Left colon (tissue), 2 donors: ENCODE data around the gene TFPT. TPM values are rescaled to one million over a fixed set of nuclear protein-coding genes. Genes with fewer than 3 reads are reported as not detected.

Source experiments
- ATAC-seq: fragments of 200-7000 bp; cut with Tn5 transposase; one replicate; pipeline ENCODE4 v1.9.1; 2020; ENCODE audit warnings: mild to moderate bottlenecking, moderate library complexity
- DNase-seq, 2 donors: peaks; one replicate each; pipeline ENCODE4 v3.0.0-alpha.2; 2020
- intact Hi-C, 2 donors: fragments of 100-400 bp; cut with DNase I in 1 of 2; cut with micrococcal nuclease in 1 of 2; formaldehyde crosslinking; loops; one replicate each; pipeline versions ENCODE4 v1.11.2 to v1.14.0; 2022; cut with DNase I, micrococcal nuclease
- total RNA-seq, 2 donors: library from RNA; stranded (reverse); fragmentation: NEBNext Ultra II Directional; extraction: Animal tissue kit (Norgen Biotek cat#: 25700); gene quantifications; one replicate each; pipeline ENCODE4 v1.2.1, GENCODE V29; 2021
- donor health status: DM: no; HTN: no; CAD: no.
- donor health status: DM: yes; HTN: yes; CAD: no.

The TFPT gene
- total RNA-seq, 2 donors from 2014 or later = 12.4 to 12.7 TPM

- DNase-seq = no peak
- intact Hi-C loops = no loop called here
- peak; percentile 3 for ATAC-seq
Observed at GRCh38 chr19:54152267-54152666, 36.8 kb upstream of the TFPT start.

GRCh38 chr19:54151362-54152035 lies 36.0 kb upstream of the TFPT start:
- intact Hi-C loops = no loop called here
- DNase-seq = no peak
- no peak for ATAC-seq

DNA sequence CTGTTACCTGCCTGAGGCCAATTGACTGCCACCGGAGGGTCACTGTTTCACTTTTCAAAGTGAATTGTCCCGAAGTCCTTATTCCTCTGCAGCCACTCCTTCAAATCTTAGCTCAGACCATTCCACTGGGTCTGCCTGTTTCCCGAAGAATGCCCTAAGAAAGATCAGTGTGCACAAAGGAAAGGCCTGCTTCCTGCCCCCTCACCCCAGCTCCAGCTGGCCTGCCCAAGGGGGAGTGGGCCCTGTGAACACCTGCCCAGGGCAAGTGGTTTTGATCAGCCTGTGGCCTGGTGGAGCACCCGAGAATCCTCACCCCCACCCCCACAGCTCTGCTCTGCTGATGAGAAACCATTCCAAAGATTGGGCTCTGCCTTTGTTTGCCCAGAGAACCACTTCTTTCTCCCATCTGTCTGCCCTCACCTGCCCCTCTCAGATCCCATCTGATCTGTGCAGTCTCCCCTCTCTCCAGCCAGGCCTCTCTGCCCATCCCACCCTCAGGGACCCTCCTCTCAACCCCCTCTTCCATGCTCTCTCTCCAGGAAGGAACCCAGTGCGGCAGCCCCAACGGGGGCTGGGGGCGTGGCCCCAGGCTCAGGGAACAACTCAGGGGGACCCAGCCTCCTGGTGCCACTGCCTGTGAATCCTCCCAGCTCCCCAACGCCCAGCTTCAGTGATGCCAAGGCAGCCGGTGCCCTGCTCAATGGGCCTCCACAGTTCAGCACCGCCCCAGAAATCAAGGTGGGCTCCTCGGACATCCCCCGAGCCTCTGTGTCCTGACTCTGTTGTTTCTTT lies 33.8 kb upstream of the TFPT start:
- intact Hi-C loops = no loop called here
- no peak for DNase-seq
- no peak for ATAC-seq

- no peak for ATAC-seq
- intact Hi-C loops = no loop called here
Observed at GRCh38 chr19:54148158-54148557, 32.7 kb upstream of the TFPT start.

GRCh38 chr19:54147676-54148075 lies 32.2 kb upstream of the TFPT start:
- no peak for DNase-seq
- no peak for ATAC-seq
- intact Hi-C loops = no loop called here

More at GRCh38 chr19:54148158-54148557, 32.7 kb upstream of the TFPT start:
- no peak for DNase-seq

- no peak for DNase-seq
- no peak for ATAC-seq
Observed at GRCh38 chr19:54145541-54146158, 30.2 kb upstream of the TFPT start.

GRCh38 chr19:54142166-54142780 lies 26.8 kb upstream of the TFPT start:
- no peak for DNase-seq
- intact Hi-C loops = no loop called here
- no peak for ATAC-seq

More at GRCh38 chr19:54145541-54146158, 30.2 kb upstream of the TFPT start:
- intact Hi-C loops = no loop called here

GRCh38 chr19:54141356-54141755 lies 25.9 kb upstream of the TFPT start:
- DNase-seq (no peak), ATAC-seq (no peak)
- intact Hi-C loops = no loop called here

DNA sequence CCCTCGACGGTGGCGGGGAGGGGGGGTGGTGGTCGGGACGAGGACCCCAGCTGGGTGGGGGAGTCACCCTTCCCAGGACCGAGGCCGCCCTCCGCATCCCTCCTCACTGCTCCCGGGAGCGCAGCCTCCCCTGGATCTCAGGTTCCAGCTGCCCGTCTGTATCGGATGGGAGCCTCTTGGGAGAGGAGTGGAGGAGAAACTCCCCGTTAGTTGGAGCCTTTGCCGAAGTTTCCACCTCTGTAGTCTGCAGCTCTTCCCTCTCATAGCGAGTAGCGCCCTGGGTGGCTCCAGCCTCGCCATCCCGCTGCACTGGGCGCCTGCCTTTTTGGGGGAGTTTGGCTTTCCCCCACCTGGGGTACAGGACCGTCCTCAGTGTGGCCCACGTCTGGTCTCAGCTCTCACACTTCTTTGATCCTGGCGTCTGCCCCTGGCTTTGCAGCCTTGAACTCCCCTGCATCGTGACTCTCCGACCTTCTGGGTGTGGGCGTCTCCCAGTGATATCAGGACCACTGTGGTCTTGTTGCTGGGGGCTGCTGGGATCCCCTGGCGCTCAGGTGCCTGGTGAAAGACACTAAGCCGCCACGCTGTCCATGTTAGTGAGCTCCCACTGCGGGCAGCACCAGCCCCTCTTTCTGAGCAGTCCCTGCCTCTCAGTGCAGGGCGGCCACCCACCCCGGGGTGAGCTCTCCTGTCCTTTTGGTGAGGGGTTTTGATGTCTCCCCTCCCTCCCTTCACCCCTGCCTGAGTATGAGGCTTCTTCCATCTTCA lies 23.2 kb upstream of the TFPT start:
- intact Hi-C loops = no loop called here
- DNase-seq = no peak
- ATAC-seq = no peak

- peak in 1 of 2 donors; percentile 53 for DNase-seq
- ATAC-seq = no peak
- intact Hi-C loops = no loop called here
Observed at GRCh38 chr19:54137699-54138488, 22.4 kb upstream of the TFPT start, which contains the start of gene CNOT3. Gene CNOT3 (plus strand): TSS chr19:54137762. CDS start chr19:54142979, 5,217 bp downstream.

- ATAC-seq (peak; percentile 82), DNase-seq (peak; percentile 98 to 100)
- intact Hi-C loops = no loop called here
Observed at GRCh38 chr19:54136864-54137698, 21.6 kb upstream of the TFPT start.

DNA sequence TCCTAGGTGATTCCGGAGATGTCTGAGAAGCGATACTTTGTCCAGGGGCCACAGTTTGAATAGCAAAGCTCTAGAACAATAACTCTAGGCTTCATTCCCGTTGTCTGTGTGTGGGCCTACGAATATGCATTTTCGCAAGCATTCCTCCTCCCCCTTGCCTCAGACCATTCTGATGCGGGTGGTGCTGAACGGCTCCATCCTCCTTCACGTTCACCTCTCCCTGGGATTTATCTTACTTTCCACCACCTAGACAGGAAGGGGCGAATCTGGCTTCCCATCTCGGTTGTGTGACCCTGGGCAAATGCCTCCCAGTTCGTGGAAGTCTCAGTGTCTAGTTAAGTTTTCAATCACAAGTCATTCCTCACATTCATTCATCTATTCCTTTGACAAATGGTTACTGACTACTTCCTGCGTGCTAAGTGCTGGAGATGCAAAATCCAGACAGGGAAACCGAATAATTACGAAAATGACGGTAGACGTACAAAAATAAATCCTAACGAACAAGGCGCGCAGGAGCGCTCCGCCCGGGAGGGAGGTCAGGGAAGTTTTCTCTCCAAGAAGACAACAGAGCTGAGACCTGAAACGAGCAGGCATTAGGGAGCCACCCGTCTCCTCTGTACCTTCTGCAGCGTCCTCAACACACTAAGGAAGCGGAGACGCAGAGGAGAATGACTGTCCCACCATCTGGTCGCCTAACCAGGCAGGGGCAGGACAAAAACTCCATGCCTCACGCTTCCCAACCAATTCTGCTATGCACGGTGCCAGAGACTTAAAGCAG lies 20.8 kb upstream of the TFPT start:
- intact Hi-C loops = no loop called here
- ATAC-seq = peak; percentile 1
- peak in 1 of 2 donors; percentile 40 for DNase-seq

- no peak for ATAC-seq
- no peak for DNase-seq
- intact Hi-C loops = no loop called here
Observed at GRCh38 chr19:54133957-54134590, 18.6 kb upstream of the TFPT start.

- intact Hi-C loops = no loop called here
- ATAC-seq (no peak), DNase-seq (no peak)
Observed at GRCh38 chr19:54133312-54133956, 18.0 kb upstream of the TFPT start.

- no peak for ATAC-seq
- intact Hi-C loops = no loop called here
- DNase-seq = no peak
Observed at GRCh38 chr19:54129617-54129996, 14.2 kb upstream of the TFPT start.
